Measurements from ENCODE around the gene KCNK7. TPM values are rescaled to one million over a fixed set of nuclear protein-coding genes. Genes with fewer than 3 reads are reported as not detected.

The KCNK7 gene
- total RNA-seq, 1 experiment from 2014 or later: 0.58 TPM

GRCh38 chr11:65611758-65612603, 16.4 kb upstream of the KCNK7 start:
- Histone ChIP-seq H3K9me3 (ENCODE audit: low read length) (no peaks in the 10 kb centered on the region), H3F3A (ENCODE audit: low read length, unreplicated experiment) (no peaks in the 10 kb centered on the region), H3K9me2 (replicated peaks; ENCODE audit: low read length) (no peaks in the 10 kb centered on the region), H3K79me2 (ENCODE audit: low read length) (peaks cover 66% of the 10 kb centered on the region), H3K27ac (ENCODE audit: low read length) (no peak overlapping the region), H3K9ac (ENCODE audit: low read length) (0 out of 2 replicates have a peak overlapping the region, but pooled peaks have one; percentile 94), H3K4me3 (ENCODE audit: low read length) (peak overlapping the region; percentile 90), H4K20me1 (ENCODE audit: low read length) (peaks cover 8% of the 10 kb centered on the region), H3K4me2 (ENCODE audit: low read length) (peak overlapping the region; percentile 92), H3K27me3 (ENCODE audit: low read length) (no peaks in the 10 kb centered on the region), H3K4me1 (ENCODE audit: insufficient read depth, low read length) (peaks cover 30% of the 10 kb centered on the region), H3K36me3 (ENCODE audit: low read depth, low read length) (peaks cover 9% of the 10 kb centered on the region; the same call in 1 of the 2 replicates), H2AFZ (ENCODE audit: low read length) (no peak overlapping the region)
- no TSS peak for BruUV-seq (replicated peaks)
- no peak for ATAC-seq
- CTCF ChIA-PET: no interaction called here
- TF ChIP-seq CTCF (conservative IDR thresholded peaks at IDR 0.05; ENCODE audit: low read depth, low read length): no peak
- no peak for TF ChIP-seq EZH2phosphoT487 (IDR thresholded peaks at IDR 0.05; ENCODE audit: borderline replicate concordance, low read length)
- no peak for TF ChIP-seq EZH2 (IDR thresholded peaks at IDR 0.05; ENCODE audit: low read length, unreplicated experiment)
- POLR2A ChIA-PET (ENCODE audit: unreplicated experiment): no interaction called here
- intact Hi-C loops (cut with micrococcal nuclease): loop anchor here (10.0 kb wide), 1 partner anchor 67 kb away; no protein-coding TSS in a partner anchor
- no peak for DNase-seq

GRCh38 chr11:65611028-65611757, 15.6 kb upstream of the KCNK7 start:
- Histone ChIP-seq H3K4me3 (ENCODE audit: low read length) (peak overlapping the region; percentile 90; the same call in 1 of the 2 replicates), H3K36me3 (ENCODE audit: low read depth, low read length) (peaks cover 9% of the 10 kb centered on the region; the same call in 1 of the 2 replicates), H3K9ac (ENCODE audit: low read length) (no peak overlapping the region), H3K79me2 (ENCODE audit: low read length) (peaks cover 58% of the 10 kb centered on the region), H3K27ac (ENCODE audit: low read length) (no peak overlapping the region), H2AFZ (ENCODE audit: low read length) (no peak overlapping the region), H3K4me2 (ENCODE audit: low read length) (peak overlapping the region; percentile 92), H3K9me3 (ENCODE audit: low read length) (no peaks in the 10 kb centered on the region), H3K9me2 (replicated peaks; ENCODE audit: low read length) (no peaks in the 10 kb centered on the region), H4K20me1 (ENCODE audit: low read length) (peaks cover under 1% of the 10 kb centered on the region; the same call in 1 of the 2 replicates), H3K27me3 (ENCODE audit: low read length) (no peaks in the 10 kb centered on the region), H3K4me1 (ENCODE audit: insufficient read depth, low read length) (peaks cover 25% of the 10 kb centered on the region), H3F3A (ENCODE audit: low read length, unreplicated experiment) (no peaks in the 10 kb centered on the region)
- POLR2A ChIA-PET (ENCODE audit: unreplicated experiment): no interaction called here
- CTCF ChIA-PET: no interaction called here
- DNase-seq (no peak), ATAC-seq (no peak)
- no peak for TF ChIP-seq EZH2phosphoT487 (IDR thresholded peaks at IDR 0.05; ENCODE audit: borderline replicate concordance, low read length)
- TF ChIP-seq EZH2 (IDR thresholded peaks at IDR 0.05; ENCODE audit: low read length, unreplicated experiment): no peak
- TF ChIP-seq CTCF (conservative IDR thresholded peaks at IDR 0.05; ENCODE audit: low read depth, low read length): no peak
- BruUV-seq (replicated peaks): no TSS peak
- intact Hi-C loops (cut with micrococcal nuclease): loop anchor here (10.0 kb wide), 1 partner anchor 66 kb away; no protein-coding TSS in a partner anchor
